H9 (cell line): ENCODE measurements around the gene AMELX. TPM values are rescaled to one million over a fixed set of nuclear protein-coding genes. Genes with fewer than 3 reads are reported as not detected.

Experiments
- DNase-seq: peaks from one replicate; pipeline ENCODE4 v3.0.0-alpha.2; 2017
- H2AFZ ChIP-seq: one replicate; pipeline ENCODE4 v1.6.1; 2013; ENCODE audit warnings: mild to moderate bottlenecking, low read length, control low read depth, moderate library complexity
- H2AK5ac ChIP-seq: 2 replicates; pipeline ENCODE4 v1.6.1; 2013; ENCODE audit warnings: low read length, control low read depth, mixed read lengths; ENCODE audit not compliant: insufficient read length
- H2BK120ac ChIP-seq: one replicate; pipeline ENCODE4 v1.6.1; 2013; ENCODE audit warnings: low read depth, mild to moderate bottlenecking, low read length, control low read depth, inconsistent platforms; ENCODE audit not compliant: poor library complexity, severe bottlenecking
- H2BK12ac ChIP-seq: 2 replicates; pipeline ENCODE4 v1.6.1; 2013; ENCODE audit warnings: low read length, control low read depth, mixed read lengths, low read depth; ENCODE audit not compliant: insufficient read length
- H2BK15ac ChIP-seq: 2 replicates; pipeline ENCODE4 v1.6.1; 2013; ENCODE audit warnings: low read depth, low read length, control low read depth
- H2BK20ac ChIP-seq: one replicate; pipeline ENCODE4 v1.6.1; 2013; ENCODE audit warnings: low read depth, mild to moderate bottlenecking, low read length, control low read depth, inconsistent platforms; ENCODE audit not compliant: poor library complexity, severe bottlenecking
- H2BK5ac ChIP-seq: 2 replicates; pipeline ENCODE4 v1.6.1; 2013; ENCODE audit warnings: low read length, control low read depth, mixed read lengths; ENCODE audit not compliant: insufficient read length
- H3K14ac ChIP-seq: 2 replicates; pipeline ENCODE4 v1.6.1; 2013; ENCODE audit warnings: low read length, control low read depth; ENCODE audit not compliant: insufficient read depth
- H3K18ac ChIP-seq: 2 replicates; pipeline ENCODE4 v1.6.1; 2013; ENCODE audit warnings: low read depth, mild to moderate bottlenecking, mixed read lengths, low read length, control low read depth; ENCODE audit not compliant: insufficient read length
- H3K23ac ChIP-seq: 2 replicates; pipeline ENCODE4 v1.6.1; 2013; ENCODE audit warnings: low read length, control low read depth, mixed read lengths, low read depth; ENCODE audit not compliant: insufficient read length
- H3K23me2 ChIP-seq: 2 replicates; pipeline ENCODE4 v1.6.1; 2013; ENCODE audit warnings: low read depth, mild to moderate bottlenecking, mixed read lengths, low read length, control low read depth; ENCODE audit not compliant: insufficient read length, poor library complexity, severe bottlenecking
- H3K27ac ChIP-seq: 2 replicates; pipeline ENCODE4 v1.5.1; 2013; ENCODE audit warnings: low read length, control low read depth, mixed read lengths, low read depth; ENCODE audit not compliant: insufficient read length
- H3K27me3 ChIP-seq: 2 replicates; pipeline ENCODE4 v1.6.1; 2013; ENCODE audit warnings: low read length, control low read depth, inconsistent platforms; ENCODE audit not compliant: insufficient read depth
- H3K4ac ChIP-seq: 2 replicates; pipeline ENCODE4 v1.6.1; 2013; ENCODE audit warnings: low read depth, mild to moderate bottlenecking, control low read depth, inconsistent platforms, low read length, moderate library complexity
- H3K4me1 ChIP-seq: 2 replicates; pipeline ENCODE4 v1.6.1; 2013; ENCODE audit warnings: low read length, control low read depth, inconsistent platforms; ENCODE audit not compliant: insufficient read depth
- H3K4me2 ChIP-seq: 2 replicates; pipeline ENCODE4 v1.6.1; 2013; ENCODE audit warnings: low read length, control low read depth, mixed read lengths; ENCODE audit not compliant: insufficient read length, insufficient read depth
- H3K56ac ChIP-seq: 2 replicates; pipeline ENCODE4 v1.6.1; 2013; ENCODE audit warnings: low read depth, mild to moderate bottlenecking, mixed read lengths, low read length, control low read depth; ENCODE audit not compliant: insufficient read length
- H3K79me1 ChIP-seq: 2 replicates; pipeline ENCODE4 v1.6.1; 2013; ENCODE audit warnings: low read depth, mild to moderate bottlenecking, moderate library complexity, low read length, control low read depth, inconsistent platforms; ENCODE audit not compliant: insufficient read depth, poor library complexity, severe bottlenecking
- H3K79me2 ChIP-seq: 2 replicates; pipeline ENCODE4 v1.6.1; 2013; ENCODE audit warnings: low read length, control low read depth, inconsistent platforms; ENCODE audit not compliant: insufficient read depth
- H3K9ac ChIP-seq: 2 replicates; pipeline ENCODE4 v1.6.1; 2013; ENCODE audit warnings: low read length, control low read depth, mixed read lengths; ENCODE audit not compliant: insufficient read length; ENCODE audit errors: extremely low read depth
- H3K9me3 ChIP-seq: one replicate; pipeline ENCODE4 v1.6.1; 2013; ENCODE audit warnings: low read depth, low read length, inconsistent platforms; ENCODE audit not compliant: control insufficient read depth
- H3T11ph ChIP-seq: one replicate; pipeline ENCODE4 v1.6.1; 2013; ENCODE audit warnings: mild to moderate bottlenecking, low read length, control low read depth, inconsistent platforms
- H4K20me1 ChIP-seq: one replicate; pipeline ENCODE4 v1.6.1; 2013; ENCODE audit not compliant: control insufficient read depth, insufficient read length, insufficient read depth
- H4K5ac ChIP-seq: 2 replicates; pipeline ENCODE4 v1.6.1; 2013; ENCODE audit warnings: low read depth, mild to moderate bottlenecking, mixed read lengths, low read length, control low read depth; ENCODE audit not compliant: insufficient read length
- H4K8ac ChIP-seq: replicated peaks from 2 replicates; pipeline ENCODE4 v1.6.1; 2013; ENCODE audit warnings: low read length, control low read depth, mixed read lengths, low read depth; ENCODE audit not compliant: insufficient read length
- H4K91ac ChIP-seq: 2 replicates; pipeline ENCODE4 v1.6.1; 2013; ENCODE audit warnings: low read depth, mild to moderate bottlenecking, moderate library complexity, mixed read lengths, low read length, control low read depth; ENCODE audit not compliant: insufficient read length
- H3K27ac Mint-ChIP-seq, 3 experiments: 2 replicates in 2 of 3; 3 replicates in 1 of 3; pipeline ENCODE4 v1.8.0; 2020 to 2021; ENCODE audit warnings: mixed read lengths in 3 of 3, mild to moderate bottlenecking in 1 of 3, moderate library complexity in 1 of 3
- H3K27me3 Mint-ChIP-seq: 2 replicates; pipeline ENCODE4 v1.8.0; 2021; ENCODE audit warnings: low read depth, mild to moderate bottlenecking, moderate library complexity, mixed read lengths
- H3K36me3 Mint-ChIP-seq, 3 experiments: 2 replicates in 2 of 3; 3 replicates in 1 of 3; pipeline ENCODE4 v1.8.0; 2020 to 2021; ENCODE audit warnings: low read depth in 3 of 3, mixed read lengths in 3 of 3; ENCODE audit not compliant: insufficient read depth in 1 of 3
- H3K4me1 Mint-ChIP-seq, 2 experiments: 2 replicates each; pipeline ENCODE4 v1.8.0; 2020; ENCODE audit warnings: mixed read lengths in 2 of 2
- H3K4me3 Mint-ChIP-seq, 2 experiments: 2 replicates in 1 of 2; 3 replicates in 1 of 2; pipeline ENCODE4 v1.8.0; 2020 to 2021; ENCODE audit warnings: mild to moderate bottlenecking in 2 of 2, mixed read lengths in 2 of 2, moderate library complexity in 1 of 2
- H3K9me3 Mint-ChIP-seq, 2 experiments: 2 replicates in 1 of 2; 3 replicates in 1 of 2; pipeline ENCODE4 v1.8.0; 2020; ENCODE audit warnings: mild to moderate bottlenecking in 2 of 2, mixed read lengths in 2 of 2, moderate library complexity in 1 of 2
- WGBS: extraction: QIAGEN DNeasy Blood & Tissue Kit; methylation state at CpG from one replicate; pipeline ENCODE4 v1.1.7; 2013; ENCODE audit warnings: missing lambda C conversion rate, low lambda C conversion rate, mixed read lengths; ENCODE audit not compliant: insufficient read length; ENCODE audit errors: extremely low coverage; 5-methylcytosine and 5-hydroxymethylcytosine counted together
- total RNA-seq: library from RNA; stranded (reverse); gene quantifications from 2 replicates; pipeline ENCODE4 v1.2.1, GENCODE V29; 2021
- TF ChIP-seq, protein P1 (sequence below): fragments of 200-600 bp; sonication (generic); conservative IDR thresholded peaks from 3 replicates; pipeline ENCODE4 v1.8.0; 2021; ENCODE audit warnings: antibody characterized with exemption, mild to moderate bottlenecking

The AMELX gene
- total RNA-seq, 1 experiment from 2014 or later: not detected

DNA sequence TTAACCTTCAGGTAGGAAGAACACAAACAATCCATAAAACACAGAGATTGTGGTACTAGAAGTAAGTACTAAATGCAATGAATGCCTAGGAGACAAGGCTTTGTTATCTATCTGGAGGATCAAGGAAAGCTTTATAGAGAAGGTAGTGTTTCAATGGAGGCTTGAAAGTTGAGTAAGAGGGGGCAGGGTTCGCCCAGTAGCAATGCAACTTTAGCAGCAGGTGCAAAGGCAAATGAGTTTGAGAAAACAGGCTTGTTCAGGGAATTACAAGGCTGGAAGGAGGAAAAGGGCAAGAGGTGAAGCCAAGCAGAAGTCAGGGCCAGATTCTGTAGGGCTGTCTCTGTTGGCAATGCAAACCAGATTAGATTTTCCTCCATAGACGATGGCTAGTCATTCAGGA lies 35.5 kb upstream of the AMELX start:
- no peak overlapping the region for H3K23ac ChIP-seq
- no peak overlapping the region for H4K8ac ChIP-seq
- H3K4me1 ChIP-seq: no peaks in the 10 kb centered on the region
- Mint-ChIP-seq H3K4me1 (no peaks in the 10 kb centered on the region), H3K27me3 (no peaks in the 10 kb centered on the region), H3K36me3 (peaks cover 0 to 3% (median 2%) of the 10 kb centered on the region in 3 experiments; a peak in 3 of 7 replicates), H3K4me3 (no peak overlapping the region), H3K9me3 (peaks cover 51 to 57% of the 10 kb centered on the region in 2 experiments), H3K27ac (no peak overlapping the region)
- H2AFZ ChIP-seq: no peak overlapping the region
- no peaks in the 10 kb centered on the region for H3K27me3 ChIP-seq
- no peak overlapping the region for H3T11ph ChIP-seq
- no peak for DNase-seq
- H4K91ac ChIP-seq: no peak overlapping the region
- no peak overlapping the region for H3K9ac ChIP-seq
- no peaks in the 10 kb centered on the region for H4K20me1 ChIP-seq
- no peaks in the 10 kb centered on the region for H3K79me2 ChIP-seq
- no peak overlapping the region for H3K4ac ChIP-seq
- no peaks in the 10 kb centered on the region for H3K23me2 ChIP-seq
- H4K5ac ChIP-seq: no peak overlapping the region
- no peak overlapping the region for H2BK5ac ChIP-seq
- H2BK15ac ChIP-seq: no peak overlapping the region
- H2AK5ac ChIP-seq: no peak overlapping the region
- H3K9me3 ChIP-seq: no peaks in the 10 kb centered on the region
- H2BK20ac ChIP-seq: no peak overlapping the region
- H3K56ac ChIP-seq: no peak overlapping the region
- H3K18ac ChIP-seq: no peak overlapping the region
- TF ChIP-seq, protein P1, sequence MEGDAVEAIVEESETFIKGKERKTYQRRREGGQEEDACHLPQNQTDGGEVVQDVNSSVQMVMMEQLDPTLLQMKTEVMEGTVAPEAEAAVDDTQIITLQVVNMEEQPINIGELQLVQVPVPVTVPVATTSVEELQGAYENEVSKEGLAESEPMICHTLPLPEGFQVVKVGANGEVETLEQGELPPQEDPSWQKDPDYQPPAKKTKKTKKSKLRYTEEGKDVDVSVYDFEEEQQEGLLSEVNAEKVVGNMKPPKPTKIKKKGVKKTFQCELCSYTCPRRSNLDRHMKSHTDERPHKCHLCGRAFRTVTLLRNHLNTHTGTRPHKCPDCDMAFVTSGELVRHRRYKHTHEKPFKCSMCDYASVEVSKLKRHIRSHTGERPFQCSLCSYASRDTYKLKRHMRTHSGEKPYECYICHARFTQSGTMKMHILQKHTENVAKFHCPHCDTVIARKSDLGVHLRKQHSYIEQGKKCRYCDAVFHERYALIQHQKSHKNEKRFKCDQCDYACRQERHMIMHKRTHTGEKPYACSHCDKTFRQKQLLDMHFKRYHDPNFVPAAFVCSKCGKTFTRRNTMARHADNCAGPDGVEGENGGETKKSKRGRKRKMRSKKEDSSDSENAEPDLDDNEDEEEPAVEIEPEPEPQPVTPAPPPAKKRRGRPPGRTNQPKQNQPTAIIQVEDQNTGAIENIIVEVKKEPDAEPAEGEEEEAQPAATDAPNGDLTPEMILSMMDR: no peak
- no peak overlapping the region for H3K14ac ChIP-seq
- no peak overlapping the region for H2BK12ac ChIP-seq
- WGBS: no CpG with 5 or more reads among the region's 2 CpGs
- H3K27ac ChIP-seq: no peak overlapping the region
- H3K4me2 ChIP-seq: no peak overlapping the region
- H3K79me1 ChIP-seq: no peaks in the 10 kb centered on the region
- H2BK120ac ChIP-seq: no peak overlapping the region
